Left lung (tissue), 10 donors: Measurements from ENCODE around the gene UBR4. TPM values are rescaled to one million over a fixed set of nuclear protein-coding genes. Genes with fewer than 3 reads are reported as not detected.

ENCODE experiments used
- ATAC-seq: fragments of 200-7000 bp; cut with Tn5 transposase; one replicate; pipeline ENCODE4 v1.9.1; 2020; ENCODE audit warnings: moderate library complexity
- DNase-seq, 4 donors: peaks; one replicate each; pipeline ENCODE4 v3.0.0-alpha.2; 2013 to 2020
- H3K27ac ChIP-seq, 2 donors: fragments of 200-600 bp; sonication (generic) in 1 of 2; one replicate each; pipeline versions ENCODE4 v1.5.0 to v1.8.0; 2020 to 2021
- H3K27me3 ChIP-seq, 2 donors: fragments of 200-600 bp; sonication (generic) in 1 of 2; one replicate each; pipeline versions ENCODE4 v1.5.0 to v1.8.0; 2020 to 2021
- H3K36me3 ChIP-seq, 2 donors: fragments of 200-600 bp; sonication (generic) in 1 of 2; one replicate each; pipeline versions ENCODE4 v1.5.0 to v1.8.0; 2020 to 2021
- H3K4me1 ChIP-seq, 2 donors: fragments of 200-600 bp; one replicate each; pipeline ENCODE4 v1.8.0; 2021
- H3K4me3 ChIP-seq, 2 donors: fragments of 200-600 bp; sonication (generic) in 1 of 2; one replicate each; pipeline versions ENCODE4 v1.5.0 to v1.8.0; 2020 to 2021; ENCODE audit warnings: mild to moderate bottlenecking in 1 of 2
- H3K9me3 ChIP-seq, 2 donors: fragments of 200-600 bp; sonication (generic) in 1 of 2; one replicate each; pipeline versions ENCODE4 v1.5.0 to v1.8.0; 2020 to 2021
- CTCF ChIP-seq, 2 donors: fragments of 200-600 bp; sonication (generic) in 1 of 2; IDR thresholded peaks; one replicate each; pipeline versions ENCODE4 v1.5.0 to v1.8.0; 2021; ENCODE audit warnings: antibody characterized with exemption in 2 of 2
- intact Hi-C, 2 donors: fragments of 100-400 bp; cut with DNase I; formaldehyde crosslinking; loops; one replicate each; pipeline versions ENCODE4 v1.11.2 to v1.14.2; 2022
- polyA plus RNA-seq, 6 donors: library from polyadenylated mRNA; unstranded; fragments of 120-200 nt; gene quantifications; one replicate each; pipeline ENCODE4 v1.2.1, GENCODE V29; 2013; ENCODE audit not compliant: insufficient read length in 6 of 6
- total RNA-seq, 2 donors: library from RNA; stranded (reverse); fragmentation: NEBNext Ultra II Directional; extraction: Animal tissue kit (Norgen Biotek cat#: 25700); gene quantifications; one replicate each; pipeline ENCODE4 v1.2.1, GENCODE V29; 2021
- donor health status: DM: no; HTN: yes; CAD: no.
- donor health status: DM: no; HTN: no; CAD: no.

Gene UBR4
- total and polyA plus RNA-seq, 8 donors = 95.9 to 130 (median 109) TPM

GRCh38 chr1:19191811-19192210 is 18.3 kb downstream of the UBR4 start:
- Histone ChIP-seq H3K9me3 (no peaks in the 10 kb centered on the region), H3K27ac (no peak overlapping the region), H3K4me1 (no peaks in the 10 kb centered on the region), H3K27me3 (no peaks in the 10 kb centered on the region), H3K36me3 (peaks cover 0 to 98% of the 10 kb centered on the region in 2 donors), H3K4me3 (no peak overlapping the region)
- DNase-seq (no peak), ATAC-seq (no peak)
- intact Hi-C loops = no loop called here
- no peak for TF ChIP-seq CTCF (IDR thresholded peaks at IDR 0.05)

GRCh38 chr1:19190468-19190867 is 19.6 kb downstream of the UBR4 start:
- DNase-seq (no peak), ATAC-seq (no peak)
- Histone ChIP-seq H3K4me3 (no peak overlapping the region), H3K4me1 (no peaks in the 10 kb centered on the region), H3K27ac (no peak overlapping the region), H3K9me3 (no peaks in the 10 kb centered on the region), H3K27me3 (no peaks in the 10 kb centered on the region), H3K36me3 (peaks cover 0 to 100% of the 10 kb centered on the region in 2 donors)
- no peak for TF ChIP-seq CTCF (IDR thresholded peaks at IDR 0.05)
- intact Hi-C loops = no loop called here

- TF ChIP-seq CTCF (IDR thresholded peaks at IDR 0.05) = no peak
- Histone ChIP-seq H3K4me1 (no peaks in the 10 kb centered on the region), H3K27ac (no peak overlapping the region), H3K9me3 (no peaks in the 10 kb centered on the region), H3K4me3 (no peak overlapping the region), H3K36me3 (peaks cover 0 to 100% of the 10 kb centered on the region in 2 donors), H3K27me3 (no peaks in the 10 kb centered on the region)
- ATAC-seq = no peak
- intact Hi-C loops = no loop called here
- no peak for DNase-seq
Measured at GRCh38 chr1:19189270-19189669, 20.8 kb downstream of the UBR4 start.

- ATAC-seq (no peak), DNase-seq (no peak)
- Histone ChIP-seq H3K27ac (no peak overlapping the region), H3K9me3 (no peaks in the 10 kb centered on the region), H3K4me1 (no peaks in the 10 kb centered on the region), H3K36me3 (peaks cover 0 to 100% of the 10 kb centered on the region in 2 donors), H3K4me3 (no peak overlapping the region), H3K27me3 (no peaks in the 10 kb centered on the region)
- intact Hi-C loops = no loop called here
- TF ChIP-seq CTCF (IDR thresholded peaks at IDR 0.05) = no peak
Measured at GRCh38 chr1:19187852-19188251, 22.2 kb downstream of the UBR4 start.

GRCh38 chr1:19186001-19186400 is 24.1 kb downstream of the UBR4 start:
- peaks cover 0 to 100% of the 10 kb centered on the region in 2 donors for H3K36me3 ChIP-seq
- H3K4me1 ChIP-seq = no peaks in the 10 kb centered on the region
- no peak overlapping the region for H3K4me3 ChIP-seq
- DNase-seq = no peak
- no peak for TF ChIP-seq CTCF (IDR thresholded peaks at IDR 0.05)
- no peaks in the 10 kb centered on the region for H3K27me3 ChIP-seq
- no peak overlapping the region for H3K27ac ChIP-seq
- no peaks in the 10 kb centered on the region for H3K9me3 ChIP-seq
- intact Hi-C loops = no loop called here
- no peak for ATAC-seq
